Epithelial cell of alveolus of lung (primary cell): ENCODE data around the gene CHRNA7. TPM values are rescaled to one million over a fixed set of nuclear protein-coding genes. Genes with fewer than 3 reads are reported as not detected.

Experiments
- total RNA-seq: library from RNA; depleted of rRNA; stranded (reverse); fragments of >200 nt; gene quantifications from 2 replicates; pipeline ENCODE4 v1.2.1, GENCODE V29; 2015

Gene CHRNA7
- total RNA-seq = 0.13 and 1.2 TPM in 2 replicates

GRCh38 chr15:32029862-32030781 lies at the start of gene CHRNA7:
Gene CHRNA7 (plus strand): TSS chr15:32030515. CDS start chr15:32030595, 80 bp downstream.

Other genes with a start within 250 kb of the CHRNA7 start
- under 0.01 and 0.40 TPM in 2 replicates for gene OTUD7A, start 159.8 kb upstream of the CHRNA7 start, total RNA-seq